Lung (tissue), 12 donors: ENCODE measurements around the gene PHLPP1. TPM values are rescaled to one million over a fixed set of nuclear protein-coding genes. Genes with fewer than 3 reads are reported as not detected.

Source experiments
- ATAC-seq: fragments of 200-7000 bp; cut with Tn5 transposase; one replicate; pipeline ENCODE4 v1.9.1; 2020; ENCODE audit warnings: moderate number of reproducible peaks; ENCODE audit not compliant: insufficient read depth, low FRiP score
- DNase-seq, 3 donors: peaks; one replicate each; pipeline ENCODE4 v3.0.0-alpha.2; 2013 to 2017
- H3K27ac ChIP-seq, 2 donors: one replicate each; pipeline ENCODE4 v1.5.1; 2013; ENCODE audit warnings: mild to moderate bottlenecking in 2 of 2, moderate library complexity in 2 of 2, control low read depth in 1 of 2, inconsistent platforms in 1 of 2, low read depth in 1 of 2, low read length in 1 of 2
- H3K27me3 ChIP-seq, 3 donors: one replicate each; pipeline ENCODE4 v1.5.1; 2013; ENCODE audit warnings: low read length in 2 of 3; ENCODE audit not compliant: control insufficient read depth in 3 of 3, insufficient read depth in 3 of 3
- H3K36me3 ChIP-seq, 4 donors: one replicate each; pipeline ENCODE4 v1.5.1; 2013; ENCODE audit warnings: low read length in 4 of 4, mild to moderate bottlenecking in 1 of 4, moderate library complexity in 1 of 4; ENCODE audit not compliant: control insufficient read depth in 4 of 4, insufficient read depth in 4 of 4
- H3K4me1 ChIP-seq, 5 donors: one replicate each; pipeline ENCODE4 v1.5.1; 2013; ENCODE audit warnings: low read length in 5 of 5, mild to moderate bottlenecking in 2 of 5, moderate library complexity in 1 of 5; ENCODE audit not compliant: control insufficient read depth in 5 of 5, insufficient read depth in 5 of 5
- H3K4me3 ChIP-seq: one replicate; pipeline ENCODE4 v1.5.1; 2013; ENCODE audit warnings: mild to moderate bottlenecking, control low read depth, moderate library complexity
- H3K9ac ChIP-seq, 2 donors: one replicate each; pipeline ENCODE4 v1.5.1; 2013; ENCODE audit warnings: low read length in 2 of 2, control low read depth in 1 of 2; ENCODE audit not compliant: insufficient read depth in 1 of 2
- H3K9me3 ChIP-seq, 4 donors: one replicate each; pipeline ENCODE4 v1.5.1; 2013; ENCODE audit warnings: low read length in 3 of 4, mild to moderate bottlenecking in 1 of 4, moderate library complexity in 1 of 4; ENCODE audit not compliant: control insufficient read depth in 4 of 4, insufficient read depth in 3 of 4
- CTCF ChIP-seq: IDR thresholded peaks from 2 replicates; pipeline ENCODE4 v1.5.1; 2012; ENCODE audit warnings: mild to moderate bottlenecking; ENCODE audit errors: control extremely low read depth, extremely low read depth
- WGBS, 2 donors: extraction: QIAGEN DNeasy Blood & Tissue Kit; methylation state at CpG; one replicate each; pipeline ENCODE4 v1.1.7; 2013; 5-methylcytosine and 5-hydroxymethylcytosine counted together
- polyA plus RNA-seq, 2 donors: library from polyadenylated mRNA; stranded (reverse); fragments of 200-250 nt; gene quantifications; one replicate each; pipeline ENCODE4 v1.2.1, GENCODE V29; 2013
- total RNA-seq, 2 donors: library from RNA; depleted of rRNA in 1 of 2; stranded (reverse); fragments of >200 nt in 1 of 2; gene quantifications; one replicate each; pipeline ENCODE4 v1.2.1, GENCODE V29; 2014 to 2021
- donor health status: control.
- donor health status: control.
- donor health status: Bipolar disorder and iron deficiency.
- donor health status: healthy.
- donor health status: DM: yes; HTN: yes; CAD: no.

PHLPP1 gene
- total and polyA plus RNA-seq, 4 donors = 2.3 to 29.2 (median 7.9) TPM

- ATAC-seq (no peak), DNase-seq (no peak)
- peaks cover 0 to 4% (median 0%) of the 10 kb centered on the region in 5 donors for H3K4me1 ChIP-seq
- H3K27ac ChIP-seq = no peak overlapping the region
- WGBS, 2 donors = 97 to 98% methylated on average over 13 of the region's 13 CpGs
- TF ChIP-seq CTCF = no peak
- no peak overlapping the region for H3K4me3 ChIP-seq
- peaks cover 0 to 2% (median 0%) of the 10 kb centered on the region in 4 donors for H3K9me3 ChIP-seq
- H3K27me3 ChIP-seq = no peaks in the 10 kb centered on the region
- H3K9ac ChIP-seq = no peak overlapping the region
- no peaks in the 10 kb centered on the region for H3K36me3 ChIP-seq
Measured at GRCh38 chr18:62711781-62712180, 3.6 kb upstream of the PHLPP1 start.

- H3K9ac ChIP-seq = no peak overlapping the region
- peaks cover 0 to 14% (median 4%) of the 10 kb centered on the region in 5 donors for H3K4me1 ChIP-seq
- ATAC-seq (no peak), DNase-seq (no peak)
- H3K4me3 ChIP-seq = no peak overlapping the region
- WGBS, 2 donors = 87 to 93% methylated on average over 17 of the region's 17 CpGs
- TF ChIP-seq CTCF = no peak
- peaks cover 0 to 2% (median 0%) of the 10 kb centered on the region in 4 donors for H3K9me3 ChIP-seq
- no peak overlapping the region for H3K27ac ChIP-seq
- no peaks in the 10 kb centered on the region for H3K36me3 ChIP-seq
- H3K27me3 ChIP-seq = no peaks in the 10 kb centered on the region
Measured at GRCh38 chr18:62713651-62714247, 1.6 kb upstream of the PHLPP1 start.

- peaks cover 0 to 18% (median 5%) of the 10 kb centered on the region in 5 donors for H3K4me1 ChIP-seq
- TF ChIP-seq CTCF = peak; percentile 88
- no peaks in the 10 kb centered on the region for H3K36me3 ChIP-seq
- peak; percentile 94 for ATAC-seq
- H3K4me3 ChIP-seq = peak overlapping the region; percentile 86
- DNase-seq = peak; percentile 100
- H3K27me3 ChIP-seq = no peaks in the 10 kb centered on the region
- peak overlapping the region; percentile 7 to 100 for H3K27ac ChIP-seq
- peaks cover 0 to 2% (median 0%) of the 10 kb centered on the region in 4 donors for H3K9me3 ChIP-seq
- WGBS, 2 donors = 3 to 4% methylated on average over 50 of the region's 50 CpGs
- H3K9ac ChIP-seq = peak overlapping the region in 1 of 2 donors; percentile 96
Measured at GRCh38 chr18:62714671-62715435, 488 bp upstream of the PHLPP1 start.
